GM21619 (cell line): Measurements from ENCODE around the gene PLXNA2.
A peak's percentile ranks its signal among the peaks of the same experiment; 100 is the strongest.

ENCODE experiments used
- ATAC-seq: cut with Tn5 transposase; IDR thresholded peaks from one replicate; pipeline ENCODE4 v1.9.1; 2021; ENCODE audit not compliant: unreplicated experiment

PLXNA2 gene

GRCh38 chr1:208101661-208102431 is 142.3 kb downstream of the PLXNA2 start:
- ATAC-seq = no peak

GRCh38 chr1:208100906-208101305 is 143.3 kb downstream of the PLXNA2 start:
- ATAC-seq = no peak

- no peak for ATAC-seq
Measured at GRCh38 chr1:208100106-208100505, 144.1 kb downstream of the PLXNA2 start.

DNA sequence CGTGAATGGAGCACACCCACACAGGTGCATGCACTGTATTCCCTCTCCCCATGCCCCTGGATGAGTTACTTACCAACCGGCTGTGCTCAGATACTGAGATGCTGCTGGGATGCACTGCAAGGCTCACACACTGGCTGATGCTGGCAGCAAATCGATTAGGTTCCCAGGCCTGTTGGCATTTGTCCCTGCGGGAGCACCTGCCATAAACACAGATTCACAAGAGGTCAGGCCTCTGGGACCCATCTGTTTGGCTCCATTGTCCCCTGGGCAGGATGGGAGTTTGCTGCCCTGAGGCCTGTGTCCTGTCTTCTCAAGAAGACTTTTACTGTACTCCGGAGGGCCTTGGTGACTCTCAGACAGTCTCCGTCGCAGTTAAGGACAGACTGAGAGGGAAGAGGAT is 145.4 kb downstream of the PLXNA2 start:
- ATAC-seq = no peak

DNA sequence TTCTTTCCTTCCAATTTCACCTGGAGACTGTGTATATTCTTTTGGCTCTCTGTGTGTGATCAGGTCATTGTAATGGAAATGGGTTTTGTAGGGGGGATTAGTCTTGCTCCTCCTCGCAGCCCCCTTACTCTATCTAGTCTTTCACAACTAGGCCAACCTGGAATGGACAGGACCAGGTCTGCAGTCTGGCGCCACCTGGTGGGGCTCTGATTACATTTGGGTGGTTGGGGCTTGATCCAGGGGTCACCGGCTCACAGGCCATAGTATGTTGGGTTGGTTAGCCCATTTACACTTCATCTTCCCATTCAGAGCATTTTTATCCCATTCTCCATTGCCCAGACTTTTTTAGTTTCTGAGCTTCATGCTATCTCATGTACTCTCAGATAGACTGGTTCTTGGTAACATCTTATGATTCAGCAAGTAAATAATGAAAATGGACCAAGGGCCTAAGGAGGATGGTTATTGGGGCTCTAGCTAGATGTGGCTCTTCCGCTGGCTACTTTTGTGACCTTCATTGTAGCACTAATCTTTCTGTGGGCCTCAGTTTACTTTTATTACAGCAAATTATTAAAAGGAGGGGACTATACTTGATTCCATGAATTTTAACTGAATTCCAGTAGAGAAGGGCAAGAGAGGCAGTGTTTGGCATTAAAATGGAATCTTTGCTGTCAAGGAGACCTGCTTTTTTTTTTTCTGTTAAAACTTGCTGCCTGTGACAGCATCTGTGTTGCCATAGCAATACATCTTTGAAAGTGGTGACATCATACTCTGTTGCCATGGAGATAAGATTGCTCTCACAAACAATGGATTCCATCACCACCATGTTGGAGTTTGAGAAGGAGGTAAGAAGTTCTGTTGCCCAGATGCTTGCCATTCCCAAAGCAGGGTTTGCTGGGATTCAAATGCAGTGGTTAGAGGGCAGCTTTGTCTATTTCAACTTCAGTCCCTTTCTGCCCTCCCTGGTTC is 150.1 kb downstream of the PLXNA2 start:
- ATAC-seq = peak; percentile 66

DNA sequence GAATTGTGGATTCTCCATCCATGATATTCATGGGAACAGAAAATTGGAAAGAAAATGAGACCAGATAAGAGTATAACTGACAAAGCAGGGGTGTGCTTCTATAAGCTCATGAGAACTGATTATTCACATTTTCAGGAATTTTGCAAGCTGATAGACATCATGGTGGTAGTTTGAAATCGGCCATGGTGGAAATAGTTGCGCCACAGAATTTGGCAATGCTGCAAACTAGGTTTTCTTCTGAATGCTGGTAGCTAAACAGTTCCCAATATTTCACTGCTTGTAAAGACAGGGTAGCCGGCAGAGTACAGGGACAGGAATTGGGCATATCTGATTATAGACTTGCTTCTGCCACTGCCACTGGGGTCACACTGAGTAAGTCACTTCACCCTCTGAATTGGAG is 151.1 kb downstream of the PLXNA2 start:
- no peak for ATAC-seq

GRCh38 chr1:208090388-208091301 is 153.5 kb downstream of the PLXNA2 start:
- no peak for ATAC-seq

GRCh38 chr1:208089761-208090370 is 154.3 kb downstream of the PLXNA2 start:
- ATAC-seq = no peak

- ATAC-seq = no peak
Measured at GRCh38 chr1:208089149-208089548, 155.0 kb downstream of the PLXNA2 start.

DNA sequence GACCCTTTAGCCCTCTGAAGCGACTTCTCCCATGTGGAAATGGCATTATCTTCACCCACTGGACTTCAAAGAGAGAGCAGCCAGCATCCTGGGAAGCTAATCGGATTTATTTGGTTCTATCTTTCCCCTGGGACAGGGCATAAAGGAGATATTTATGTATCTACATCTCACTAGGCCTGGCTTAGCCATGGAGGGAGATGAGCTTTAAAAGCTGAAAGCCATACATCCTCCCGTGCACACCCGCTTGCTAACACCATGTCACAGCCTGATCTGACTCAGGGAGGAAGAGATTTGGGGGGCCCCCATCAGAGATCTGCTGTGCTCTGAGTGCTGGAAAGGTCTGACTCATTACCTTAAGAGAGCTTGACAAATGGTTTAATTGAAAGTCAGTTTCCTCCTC is 155.9 kb downstream of the PLXNA2 start:
- ATAC-seq = no peak

GRCh38 chr1:208085655-208086515 is 158.3 kb downstream of the PLXNA2 start:
- ATAC-seq = no peak

- ATAC-seq = no peak
Measured at GRCh38 chr1:208084764-208085163, 159.4 kb downstream of the PLXNA2 start.

- ATAC-seq = no peak
Measured at GRCh38 chr1:208084220-208084619, 160.0 kb downstream of the PLXNA2 start.

- no peak for ATAC-seq
Measured at GRCh38 chr1:208083715-208084085, 160.5 kb downstream of the PLXNA2 start.

DNA sequence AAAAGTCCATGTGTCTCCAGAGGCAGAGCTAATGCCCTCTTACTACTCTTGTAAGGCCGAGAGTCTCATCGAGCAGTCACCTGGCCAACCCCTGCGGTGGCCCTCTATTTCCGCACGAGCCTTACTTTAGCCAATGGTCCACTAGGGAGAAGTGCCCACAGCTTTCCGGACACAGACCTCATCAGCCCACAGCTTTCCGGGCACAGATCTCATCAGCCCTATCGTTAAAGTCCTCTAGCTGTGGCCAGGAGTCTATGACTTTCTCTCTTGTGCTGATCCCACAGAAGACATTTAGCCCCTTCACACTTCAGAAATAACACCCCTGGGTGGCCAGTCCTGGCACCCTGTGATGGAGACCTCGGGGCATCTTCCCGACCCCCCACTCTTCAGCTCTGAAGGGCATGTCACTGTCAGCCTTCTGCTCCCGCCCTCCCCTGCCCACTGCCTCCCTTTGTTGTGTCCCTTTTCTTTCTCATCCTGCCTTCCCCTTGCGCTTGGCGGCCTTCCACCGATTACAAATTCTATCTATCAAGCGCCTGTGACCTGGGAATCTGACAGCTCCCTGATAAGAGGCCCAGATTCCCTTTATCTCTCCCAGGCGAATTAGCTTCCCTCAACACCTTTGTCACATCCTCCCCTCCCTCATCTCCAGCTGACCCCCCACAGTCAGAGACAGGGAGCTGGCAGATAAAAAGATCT is 161.0 kb downstream of the PLXNA2 start:
- no peak for ATAC-seq

GRCh38 chr1:208081972-208082371 is 162.2 kb downstream of the PLXNA2 start:
- no peak for ATAC-seq

DNA sequence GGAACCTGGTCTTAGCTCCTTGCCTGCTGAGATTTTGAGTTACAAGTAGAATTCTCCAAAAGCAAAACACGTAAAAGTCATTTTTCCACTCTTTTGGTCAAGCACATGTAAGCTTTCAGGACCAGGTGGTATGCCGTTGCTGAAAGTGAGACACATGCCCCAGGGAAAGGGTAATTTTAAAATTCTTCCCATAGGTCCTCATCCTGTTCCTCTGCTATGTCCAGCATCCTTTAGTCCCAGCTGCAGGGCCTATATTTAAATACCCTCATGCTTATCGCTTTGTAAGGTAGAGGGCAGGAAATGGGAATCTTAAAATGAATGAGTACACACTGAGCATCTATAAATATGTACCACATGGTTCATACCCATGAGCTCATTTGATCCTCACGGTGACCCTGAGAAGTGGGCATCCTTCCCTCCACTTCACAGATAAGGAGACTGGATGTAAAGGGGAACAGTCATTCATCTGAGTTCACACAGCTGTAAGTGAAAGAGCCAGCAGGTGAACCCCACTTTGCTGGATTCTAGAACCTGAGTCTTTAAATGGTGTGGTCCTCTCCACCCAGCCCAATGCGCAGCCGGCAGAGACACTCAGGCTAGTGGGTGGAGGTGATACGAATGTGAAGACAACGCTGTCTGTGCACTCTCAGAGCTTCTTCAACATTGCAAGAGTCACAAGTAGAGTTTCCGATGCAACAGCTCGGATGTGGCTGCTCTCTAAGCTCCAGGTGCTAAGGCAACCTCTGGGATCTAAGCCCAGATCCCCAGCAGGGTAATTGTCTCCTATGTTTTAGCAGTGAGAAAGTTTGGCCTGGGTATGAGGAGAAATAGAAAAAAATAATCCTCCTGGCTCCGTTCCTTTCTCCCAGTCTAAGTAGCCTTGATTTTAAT is 163.5 kb downstream of the PLXNA2 start:
- ATAC-seq = no peak

DNA sequence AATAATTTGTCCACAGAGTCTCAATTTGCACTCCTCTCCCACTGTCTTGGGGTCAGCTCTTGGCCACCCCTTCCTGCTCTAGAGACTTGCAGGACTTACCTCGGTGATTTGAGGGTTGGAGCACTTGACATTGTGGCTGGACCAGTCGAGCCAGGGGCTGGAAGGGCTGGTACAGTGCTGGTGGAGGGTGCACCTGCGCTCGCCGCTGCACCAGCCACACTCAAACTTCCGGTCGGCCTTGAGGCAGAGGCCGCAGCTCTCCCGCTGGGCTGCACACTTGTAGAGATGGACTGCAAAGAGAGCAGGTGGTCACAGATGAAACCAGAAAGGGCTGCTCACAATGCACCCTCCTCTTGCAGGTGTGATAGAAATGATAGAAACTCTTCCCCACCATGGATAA is 165.0 kb downstream of the PLXNA2 start:
- ATAC-seq = no peak
